Stimulated activated CD4-positive, alpha-beta T cell treated with anti-CD3 and anti-CD28 coated beads, TNF-alpha, amount 100 ng/mL, for 4 hours (primary cell): ENCODE measurements around the gene PRSS23.
"Not testable (repeated sequence)": the region's sequence is repeated elsewhere in the genome, so short reads cannot be mapped to it uniquely, and the experiment has no call there.

Experiments
- DNase-seq, 3 experiments: peaks; one replicate each; pipeline ENCODE4 v3.0.0-alpha.2; 2020; ENCODE audit warnings: low read depth in 3 of 3

The PRSS23 gene, protein sequence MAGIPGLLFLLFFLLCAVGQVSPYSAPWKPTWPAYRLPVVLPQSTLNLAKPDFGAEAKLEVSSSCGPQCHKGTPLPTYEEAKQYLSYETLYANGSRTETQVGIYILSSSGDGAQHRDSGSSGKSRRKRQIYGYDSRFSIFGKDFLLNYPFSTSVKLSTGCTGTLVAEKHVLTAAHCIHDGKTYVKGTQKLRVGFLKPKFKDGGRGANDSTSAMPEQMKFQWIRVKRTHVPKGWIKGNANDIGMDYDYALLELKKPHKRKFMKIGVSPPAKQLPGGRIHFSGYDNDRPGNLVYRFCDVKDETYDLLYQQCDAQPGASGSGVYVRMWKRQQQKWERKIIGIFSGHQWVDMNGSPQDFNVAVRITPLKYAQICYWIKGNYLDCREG

GRCh38 chr11:86800076-86800959 lies at the start of gene PRSS23:
TSS of gene PRSS23 (plus strand) at chr11:86800542. CDS start at chr11:86807644, 7,102 bp downstream.
- peak in 2 of 3 experiments; percentile 1 to 11 for DNase-seq

GRCh38 chr11:86753459-86753858 lies 46.9 kb upstream of the PRSS23 start:
- DNase-seq = no peak

DNA sequence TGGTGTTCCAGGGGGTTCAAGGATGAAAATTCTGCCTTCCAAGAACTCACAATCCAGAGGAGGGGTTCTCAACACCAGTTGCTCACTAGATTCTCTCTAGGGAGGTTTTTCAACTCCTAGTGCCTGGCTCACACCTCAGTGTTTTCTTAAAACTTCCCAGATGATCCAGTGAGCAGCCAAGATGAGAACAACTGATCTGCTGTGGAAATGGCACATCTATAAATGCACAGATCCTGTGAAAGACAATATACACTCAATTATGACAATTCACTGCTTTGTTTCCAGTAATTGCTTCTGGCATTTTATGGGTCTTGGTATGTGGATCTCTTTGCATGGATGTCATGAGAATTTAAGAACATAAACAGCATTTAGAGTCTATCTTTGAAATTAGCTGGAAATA lies 45.2 kb upstream of the PRSS23 start:
- DNase-seq = no peak

DNA sequence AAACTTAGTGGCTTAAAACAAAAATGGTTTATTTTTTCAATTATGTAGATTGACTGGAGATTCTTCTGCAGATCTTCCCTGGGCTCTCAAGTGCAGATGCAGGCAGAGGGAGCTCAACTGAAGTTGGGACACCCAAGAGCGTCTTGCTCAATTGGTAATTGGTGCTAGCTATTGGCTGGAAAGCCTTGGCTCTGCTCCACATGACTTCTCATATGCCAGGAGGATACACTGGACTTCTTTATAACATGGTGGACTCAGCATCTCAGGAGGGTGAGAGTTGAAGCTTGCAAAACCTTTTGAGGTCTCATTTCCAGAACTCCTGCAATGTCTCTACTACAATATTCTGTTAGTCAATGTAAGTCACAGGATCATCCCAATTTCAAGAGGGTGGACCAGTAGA lies 42.2 kb upstream of the PRSS23 start:
- DNase-seq = no peak

DNA sequence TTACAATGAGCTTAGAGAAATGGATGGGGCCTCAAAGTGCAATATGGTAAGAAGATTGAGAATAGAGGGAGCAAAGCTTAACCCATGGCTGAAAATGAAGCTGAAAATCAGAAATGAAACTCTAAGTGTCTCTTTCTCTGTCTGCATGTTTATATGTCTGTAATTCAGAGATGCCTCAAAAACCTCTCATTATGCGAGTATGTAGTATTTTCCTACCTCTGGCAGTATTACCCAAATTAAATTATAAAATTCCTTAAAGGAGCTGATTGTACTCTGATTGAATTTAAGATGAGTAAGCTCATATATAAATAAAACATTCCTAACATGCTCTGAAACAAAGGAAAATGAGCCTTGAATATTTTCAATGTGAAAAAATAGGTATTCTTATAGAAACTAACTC lies 39.8 kb upstream of the PRSS23 start:
- no peak for DNase-seq

- no peak for DNase-seq
Measured at GRCh38 chr11:86761978-86762377, 38.4 kb upstream of the PRSS23 start.

GRCh38 chr11:86765203-86765602 lies 35.1 kb upstream of the PRSS23 start:
- no peak for DNase-seq

GRCh38 chr11:86765878-86766277 lies 34.5 kb upstream of the PRSS23 start:
- no peak for DNase-seq

GRCh38 chr11:86769219-86769618 lies 31.1 kb upstream of the PRSS23 start:
- no peak for DNase-seq

DNA sequence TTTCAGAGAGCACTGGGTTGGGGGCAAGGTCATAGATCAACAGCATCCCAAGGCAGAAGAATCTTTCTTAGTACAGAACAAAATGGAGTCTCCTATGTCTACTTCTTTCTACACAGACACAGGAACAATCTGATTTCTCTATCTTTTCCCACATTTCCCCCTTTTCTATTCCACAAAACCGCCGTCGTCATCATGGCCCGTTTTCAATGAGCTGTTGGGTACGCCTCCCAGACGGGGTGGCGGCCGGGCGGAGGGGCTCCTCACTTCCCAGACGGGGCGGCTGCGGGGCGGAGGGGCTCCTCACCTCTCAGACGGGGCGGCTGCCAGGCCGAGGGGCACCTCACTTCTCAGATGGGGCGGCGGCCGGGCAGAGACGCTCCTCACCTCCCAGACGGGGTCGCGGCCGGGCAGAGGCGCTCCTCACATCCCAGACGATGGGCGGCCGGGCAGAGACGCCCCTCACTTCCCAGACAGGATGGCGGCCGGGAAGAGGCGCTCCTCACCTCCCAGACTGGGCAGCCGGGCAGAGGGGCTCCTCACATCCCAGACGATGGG lies 29.8 kb upstream of the PRSS23 start:
- DNase-seq = not testable (repeated sequence)

GRCh38 chr11:86772999-86773398 lies 27.3 kb upstream of the PRSS23 start:
- DNase-seq = no peak

GRCh38 chr11:86773513-86774252 lies 26.7 kb upstream of the PRSS23 start:
- DNase-seq = no peak

DNA sequence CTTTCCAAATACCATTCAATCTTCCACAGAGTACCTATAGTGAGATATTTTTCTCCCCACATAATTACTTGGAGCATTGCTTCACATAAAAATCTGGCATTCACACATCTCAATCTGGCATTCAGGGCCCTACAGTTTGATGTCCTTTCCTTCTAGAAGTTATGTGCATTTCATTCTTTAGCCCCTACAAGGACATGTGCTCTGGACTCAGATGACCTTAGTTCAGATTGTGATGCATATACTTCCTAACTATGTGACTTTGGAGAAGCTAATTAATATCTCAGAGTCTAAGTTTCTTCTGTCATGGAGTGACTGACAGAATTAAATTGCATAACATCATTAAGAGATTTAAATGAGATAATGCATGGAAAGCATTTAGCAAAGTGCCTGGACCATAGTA lies 25.9 kb upstream of the PRSS23 start:
- no peak for DNase-seq

- DNase-seq = no peak
Measured at GRCh38 chr11:86775361-86775760, 25.0 kb upstream of the PRSS23 start.

GRCh38 chr11:86781546-86781945 lies 18.8 kb upstream of the PRSS23 start:
- DNase-seq = no peak

DNA sequence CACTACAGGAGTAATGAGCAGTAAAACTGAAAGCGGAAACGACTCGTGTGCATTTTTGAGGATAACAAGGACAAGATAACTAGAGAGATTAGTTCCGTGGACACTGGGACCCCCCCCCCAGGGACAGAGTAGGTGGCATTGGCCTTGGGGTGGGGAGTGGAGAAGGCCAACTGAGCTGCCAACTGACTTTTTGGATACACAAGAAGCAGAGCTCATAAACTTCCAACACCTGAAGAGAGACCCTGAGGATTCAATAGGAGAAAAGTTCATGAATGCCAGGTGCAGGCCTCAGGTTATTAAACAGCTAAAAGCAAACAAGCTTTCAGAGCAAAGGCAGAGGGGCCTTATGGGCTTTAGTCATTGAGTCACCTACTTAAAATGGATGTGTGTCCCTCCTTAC lies 17.6 kb upstream of the PRSS23 start:
- no peak for DNase-seq

DNA sequence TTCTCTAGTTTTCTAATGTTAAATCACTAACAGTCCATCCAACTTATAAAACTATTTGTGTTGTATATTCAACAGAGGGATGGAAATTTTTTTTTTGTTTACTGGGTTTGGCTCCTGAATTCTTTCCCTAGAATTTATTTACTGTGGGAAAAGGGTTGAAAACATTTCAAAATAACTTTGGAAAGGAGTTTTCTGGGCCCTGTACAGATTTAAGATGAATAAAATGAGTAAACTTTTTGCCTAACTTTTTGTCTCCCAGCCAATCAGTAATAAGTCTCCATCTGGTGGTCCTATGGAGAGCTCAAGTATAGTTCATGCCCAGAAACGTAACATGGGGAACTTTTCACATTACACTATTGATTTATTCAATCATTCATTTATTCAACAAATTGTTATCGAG lies 16.7 kb upstream of the PRSS23 start:
- no peak for DNase-seq

- DNase-seq = no peak
Measured at GRCh38 chr11:86784241-86784681, 16.1 kb upstream of the PRSS23 start.

- DNase-seq = no peak
Measured at GRCh38 chr11:86785576-86785975, 14.8 kb upstream of the PRSS23 start.

DNA sequence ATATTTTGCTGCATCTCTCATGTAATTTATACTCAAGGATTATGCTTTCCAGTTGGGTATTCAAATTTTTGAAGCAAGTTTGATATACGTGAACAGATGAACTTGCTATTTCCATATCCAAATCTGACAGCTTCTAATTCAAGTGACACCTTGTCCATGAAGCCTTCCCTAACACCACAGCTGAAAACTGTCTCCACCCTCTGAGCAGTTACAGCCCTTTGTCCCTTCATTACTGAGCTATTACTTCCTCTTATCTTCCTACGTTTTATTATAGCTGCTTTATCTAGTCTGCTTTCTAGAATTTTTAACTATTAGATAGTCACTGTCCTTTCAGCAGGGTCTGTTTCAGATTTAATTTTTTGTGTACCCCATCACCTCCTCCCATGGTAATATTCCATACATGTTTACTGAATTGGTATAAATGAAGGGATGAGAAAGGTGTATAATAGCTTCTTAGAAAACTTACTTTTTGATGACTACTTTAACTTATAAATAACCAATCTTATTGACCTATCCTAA lies 13.3 kb upstream of the PRSS23 start:
- no peak for DNase-seq

- no peak for DNase-seq
Measured at GRCh38 chr11:86787656-86788055, 12.7 kb upstream of the PRSS23 start.
